OCI-LY1 (cell line): ENCODE measurements around the gene EPHA4.

Experiments
- H2AFZ ChIP-seq: fragments of 200-600 bp; sonication (generic), shearing (Covaris generic); 2 replicates; pipeline ENCODE4 v1.6.0; 2014; ENCODE audit warnings: antibody characterized with exemption, mild to moderate bottlenecking, low read length
- H3F3A ChIP-seq: fragments of 200-600 bp; sonication (generic), shearing (Covaris generic); 2 replicates; pipeline ENCODE4 v1.6.0; 2014; ENCODE audit warnings: mild to moderate bottlenecking, antibody characterized with exemption, low read length, moderate library complexity; ENCODE audit not compliant: insufficient read depth
- H3K27ac ChIP-seq: fragments of 200-600 bp; sonication (generic); 2 replicates; pipeline ENCODE4 v1.5.1; 2014; ENCODE audit warnings: low read length, mixed run types, mild to moderate bottlenecking, low read depth; ENCODE audit not compliant: poor library complexity, severe bottlenecking
- H3K27me3 ChIP-seq: fragments of 200-600 bp; sonication (generic); 2 replicates; pipeline ENCODE4 v1.6.0; 2014; ENCODE audit warnings: antibody characterized with exemption, mild to moderate bottlenecking, low read length, moderate library complexity; ENCODE audit not compliant: insufficient read depth
- H3K36me3 ChIP-seq: fragments of 200-600 bp; sonication (generic); 2 replicates; pipeline ENCODE4 v1.6.1; 2014; ENCODE audit warnings: mild to moderate bottlenecking, antibody characterized with exemption, low read length, moderate library complexity, mixed read lengths; ENCODE audit not compliant: insufficient read depth
- H3K4me1 ChIP-seq: fragments of 200-600 bp; sonication (generic); 2 replicates; pipeline ENCODE4 v1.5.1; 2014; ENCODE audit warnings: mild to moderate bottlenecking, low read length, moderate library complexity; ENCODE audit not compliant: insufficient read depth, severe bottlenecking
- H3K4me2 ChIP-seq: fragments of 200-600 bp; sonication (generic), shearing (Covaris generic); 2 replicates; pipeline ENCODE4 v1.6.1; 2014; ENCODE audit warnings: low read length
- H3K4me3 ChIP-seq: fragments of 200-600 bp; sonication (generic); 2 replicates; pipeline ENCODE4 v1.5.1; 2014; ENCODE audit warnings: low read length, low read depth, mild to moderate bottlenecking, mixed read lengths; ENCODE audit not compliant: poor library complexity, severe bottlenecking
- H3K79me2 ChIP-seq: fragments of 200-600 bp; shearing (Covaris generic); 2 replicates; pipeline ENCODE4 v1.6.1; 2016; ENCODE audit warnings: mixed run types, low read length, mixed read lengths; ENCODE audit not compliant: insufficient read depth
- H3K9ac ChIP-seq: fragments of 200-600 bp; sonication (generic), shearing (Covaris generic); 2 replicates; pipeline ENCODE4 v1.6.1; 2014; ENCODE audit warnings: mild to moderate bottlenecking, low read length, mixed read lengths
- H3K9me2 ChIP-seq: fragments of 200-600 bp; sonication (generic), shearing (Covaris generic); 2 replicates; pipeline ENCODE4 v1.6.1; 2014; ENCODE audit warnings: low read depth, mild to moderate bottlenecking, low read length, mixed read lengths
- H3K9me3 ChIP-seq: fragments of 200-600 bp; shearing (Covaris generic); 2 replicates; pipeline ENCODE4 v1.6.1; 2014; ENCODE audit warnings: low read length, mixed read lengths
- H4K20me1 ChIP-seq: fragments of 200-600 bp; sonication (generic), shearing (Covaris generic); 2 replicates; pipeline ENCODE4 v1.6.0; 2016; ENCODE audit warnings: mild to moderate bottlenecking, low read length; ENCODE audit not compliant: insufficient read depth
- CTCF ChIP-seq: fragments of 200-600 bp; sonication (generic), shearing (Covaris generic); IDR thresholded peaks from 2 replicates; pipeline ENCODE4 v1.5.1; 2017; ENCODE audit warnings: mild to moderate bottlenecking, antibody characterized with exemption, low read length, moderate library complexity, mixed read lengths
- EZH2 ChIP-seq: fragments of 200-600 bp; sonication (generic), shearing (Covaris generic); IDR thresholded peaks from 2 replicates; pipeline ENCODE4 v1.8.0; 2017; ENCODE audit warnings: borderline replicate concordance, mixed run types, mild to moderate bottlenecking, antibody characterized with exemption, low read length, moderate library complexity, mixed read lengths

The EPHA4 gene

GRCh38 chr2:221574231-221574570 is 2.1 kb upstream of the EPHA4 start:
- Histone ChIP-seq H3K27me3 (no peaks in the 10 kb centered on the region), H3F3A (no peaks in the 10 kb centered on the region), H3K4me3 (no peak overlapping the region), H3K27ac (no peak overlapping the region), H3K79me2 (no peaks in the 10 kb centered on the region), H3K36me3 (no peaks in the 10 kb centered on the region), H3K4me1 (no peaks in the 10 kb centered on the region), H2AFZ (no peak overlapping the region), H4K20me1 (no peaks in the 10 kb centered on the region), H3K4me2 (no peak overlapping the region), H3K9me2 (no peaks in the 10 kb centered on the region), H3K9me3 (no peaks in the 10 kb centered on the region), H3K9ac (no peak overlapping the region)
- TF ChIP-seq CTCF = no peak
- no peak for TF ChIP-seq EZH2

GRCh38 chr2:221573430-221574230 is 1.5 kb upstream of the EPHA4 start:
- Histone ChIP-seq H2AFZ (no peak overlapping the region), H3K9ac (no peak overlapping the region), H3K4me2 (no peak overlapping the region), H3K79me2 (no peaks in the 10 kb centered on the region), H3K27ac (no peak overlapping the region), H3K9me3 (no peaks in the 10 kb centered on the region), H3K27me3 (no peaks in the 10 kb centered on the region), H3K9me2 (no peaks in the 10 kb centered on the region), H3K4me1 (no peaks in the 10 kb centered on the region), H3K4me3 (no peak overlapping the region), H4K20me1 (no peaks in the 10 kb centered on the region), H3F3A (no peaks in the 10 kb centered on the region), H3K36me3 (no peaks in the 10 kb centered on the region)
- TF ChIP-seq CTCF = peak; percentile 89
- TF ChIP-seq EZH2 = no peak

DNA sequence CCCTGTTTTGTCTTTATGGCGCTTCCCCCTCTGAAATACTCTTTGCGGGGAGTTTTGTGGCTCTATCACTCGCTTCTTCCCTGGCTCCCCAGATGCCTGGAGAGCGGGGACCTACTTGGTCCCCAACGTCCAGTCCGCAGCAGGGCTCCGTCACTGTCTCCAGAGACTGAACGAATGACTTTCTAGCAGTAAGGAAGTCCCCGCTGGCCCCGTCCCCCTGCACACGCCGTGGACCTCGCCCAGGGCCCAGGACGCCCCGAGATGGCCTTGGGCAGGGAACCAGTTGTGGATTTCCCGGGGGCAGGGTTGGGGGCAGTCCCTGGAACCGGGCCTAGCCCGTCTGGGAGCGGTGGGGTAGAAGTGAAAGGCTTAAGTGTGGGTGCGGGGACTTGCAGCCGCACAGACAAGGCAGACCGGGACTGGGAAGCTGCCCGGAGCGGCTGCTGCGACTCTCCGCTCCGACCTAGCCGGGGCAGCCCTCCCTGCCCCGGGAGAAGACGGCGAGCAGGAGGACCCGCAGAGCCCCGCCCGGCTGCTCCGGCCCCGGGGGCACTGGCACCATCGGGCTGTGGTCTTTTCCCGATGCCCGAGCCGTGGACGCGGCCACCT is 821 bp upstream of the EPHA4 start:
- no peak overlapping the region for H3K4me3 ChIP-seq
- no peaks in the 10 kb centered on the region for H3K9me3 ChIP-seq
- TF ChIP-seq CTCF = no peak
- no peak for TF ChIP-seq EZH2
- no peak overlapping the region for H3K27ac ChIP-seq
- H3K4me2 ChIP-seq = no peak overlapping the region
- no peaks in the 10 kb centered on the region for H3K4me1 ChIP-seq
- H2AFZ ChIP-seq = no peak overlapping the region
- no peaks in the 10 kb centered on the region for H4K20me1 ChIP-seq
- H3K36me3 ChIP-seq = no peaks in the 10 kb centered on the region
- H3K79me2 ChIP-seq = no peaks in the 10 kb centered on the region
- H3F3A ChIP-seq = no peaks in the 10 kb centered on the region
- H3K27me3 ChIP-seq = no peaks in the 10 kb centered on the region
- no peaks in the 10 kb centered on the region for H3K9me2 ChIP-seq
- no peak overlapping the region for H3K9ac ChIP-seq
